AML-193 (cell line): Measurements from ENCODE around the gene TRAPPC5.
A peak's percentile ranks its signal among the peaks of the same experiment; 100 is the strongest.

Experiments
- DNase-seq, 2 experiments: peaks; one replicate each; lab custom pipeline; 2025; lab: John Stamatoyannopoulos, UW

TRAPPC5 gene

GRCh38 chr19:7731615-7732014 lies 51.0 kb downstream of the TRAPPC5 start:
- DNase-seq: no peak

DNA sequence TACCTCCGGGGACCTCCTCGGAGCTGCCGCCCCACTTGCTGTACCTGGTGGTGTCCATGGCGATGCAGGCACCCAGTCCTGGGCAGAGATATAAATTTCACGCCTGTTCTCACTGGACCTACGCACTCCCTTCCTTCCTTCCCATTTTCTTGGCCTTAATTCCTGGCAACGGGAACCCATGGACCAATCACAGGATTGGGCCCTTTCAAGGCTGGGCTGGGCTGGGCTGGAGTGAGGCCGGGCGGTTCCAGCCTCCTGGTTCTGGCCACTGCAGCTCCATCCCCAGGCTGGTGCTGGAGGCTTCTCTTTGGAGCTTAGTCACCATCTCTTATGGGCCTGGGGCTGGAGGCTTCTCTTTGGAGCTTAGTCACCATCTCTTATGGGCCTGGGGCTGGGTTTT lies 51.4 kb downstream of the TRAPPC5 start, which contains the start of gene CLEC4G:
Gene CLEC4G, minus strand, starts transcription at position 66 of the 400 bp plus-strand sequence. Its CDS starts 8 bp downstream, at position 58.
- DNase-seq: no peak

DNA sequence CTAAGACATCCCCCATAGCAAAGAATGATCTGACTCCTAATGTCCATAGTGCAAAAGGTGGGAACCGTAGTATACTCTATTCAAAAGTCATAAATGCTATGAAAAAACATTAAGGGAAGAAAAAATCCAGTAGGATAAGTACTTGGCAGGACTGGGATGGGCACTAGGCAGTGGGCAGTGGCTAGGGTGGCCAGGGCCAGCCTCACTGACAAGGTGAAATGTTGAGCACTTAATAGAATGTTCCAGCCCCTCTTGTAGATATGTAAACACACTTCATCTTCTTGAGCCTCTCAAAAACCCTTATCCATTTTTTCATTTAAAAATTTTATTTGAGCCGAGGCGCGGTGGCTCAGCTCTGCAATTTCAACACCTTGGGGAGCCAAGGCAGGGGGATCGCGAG lies 52.7 kb downstream of the TRAPPC5 start:
- no peak for DNase-seq

DNA sequence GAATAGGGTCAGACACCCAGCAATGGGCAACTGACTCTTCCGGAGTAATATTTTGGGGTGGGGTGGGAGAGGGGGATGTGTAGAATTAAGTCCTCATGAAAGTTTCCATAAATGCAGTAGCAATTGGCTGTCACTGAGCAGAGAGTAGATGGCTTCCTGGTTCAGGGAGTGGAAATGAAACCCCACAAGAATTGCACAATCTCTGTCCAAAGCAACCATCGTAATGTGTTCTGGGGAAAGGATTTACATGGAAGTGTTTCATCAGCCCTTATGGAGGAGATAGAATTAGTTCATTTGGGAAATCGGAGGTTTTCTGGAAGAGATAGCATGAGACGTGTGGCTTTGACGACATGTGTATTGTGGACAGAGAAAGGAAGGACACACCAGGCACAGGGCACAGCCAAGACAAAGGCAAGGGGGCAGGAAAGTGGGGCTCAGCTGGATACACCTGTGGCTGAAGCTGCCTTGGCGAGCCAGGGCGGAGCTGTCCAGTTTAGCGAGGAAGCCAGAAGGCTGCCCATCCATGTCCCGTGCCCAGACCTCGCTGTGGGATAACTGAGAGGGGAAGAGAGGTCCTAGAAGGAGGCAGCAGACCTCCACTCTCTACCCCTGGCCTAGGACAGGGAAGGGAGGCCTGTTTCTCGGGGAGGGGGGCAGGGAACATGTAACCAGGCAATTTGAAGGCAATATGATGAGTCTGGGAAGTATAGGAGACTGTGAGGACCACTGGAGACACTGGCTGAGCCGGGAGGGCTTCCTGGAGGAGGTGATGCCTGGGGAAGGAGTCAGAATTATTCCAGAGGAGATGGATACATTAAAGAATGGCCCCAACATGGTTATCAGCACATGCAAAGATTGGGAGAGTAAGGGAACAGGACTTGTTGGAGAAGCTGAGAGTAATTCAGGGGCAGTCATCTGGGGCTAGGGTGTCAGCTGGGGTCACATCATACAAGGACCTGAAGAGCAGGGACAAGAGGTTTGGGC lies 53.9 kb downstream of the TRAPPC5 start:
- peak; percentile 69 to 81 for DNase-seq

- DNase-seq: no peak
Measured at GRCh38 chr19:7736148-7736547, 55.5 kb downstream of the TRAPPC5 start.

- DNase-seq: no peak
Measured at GRCh38 chr19:7737215-7737614, 56.6 kb downstream of the TRAPPC5 start.
